HG03097 (cell line): ENCODE results near the gene BMP2.

Source experiments
- ATAC-seq: cut with Tn5 transposase; IDR thresholded peaks from one replicate; pipeline ENCODE4 v1.9.1; 2021; ENCODE audit not compliant: unreplicated experiment, low FRiP score

The BMP2 gene

DNA sequence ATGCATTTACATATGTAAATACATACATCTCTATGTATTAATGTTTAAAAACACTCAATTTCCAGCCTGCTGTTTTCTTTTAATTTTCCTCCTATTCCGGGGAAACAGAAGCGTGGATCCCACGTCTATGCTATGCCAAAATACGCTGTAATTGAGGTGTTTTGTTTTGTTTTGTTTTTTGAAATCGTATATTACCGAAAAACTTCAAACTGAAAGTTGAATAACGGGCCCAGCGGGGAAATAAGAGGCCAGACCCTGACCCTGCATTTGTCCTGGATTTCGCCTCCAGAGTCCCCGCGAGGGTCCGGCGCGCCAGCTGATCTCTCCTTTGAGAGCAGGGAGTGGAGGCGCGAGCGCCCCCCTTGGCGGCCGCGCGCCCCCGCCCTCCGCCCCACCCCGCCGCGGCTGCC is 355 bp upstream of the BMP2 start:
- no peak for ATAC-seq

DNA sequence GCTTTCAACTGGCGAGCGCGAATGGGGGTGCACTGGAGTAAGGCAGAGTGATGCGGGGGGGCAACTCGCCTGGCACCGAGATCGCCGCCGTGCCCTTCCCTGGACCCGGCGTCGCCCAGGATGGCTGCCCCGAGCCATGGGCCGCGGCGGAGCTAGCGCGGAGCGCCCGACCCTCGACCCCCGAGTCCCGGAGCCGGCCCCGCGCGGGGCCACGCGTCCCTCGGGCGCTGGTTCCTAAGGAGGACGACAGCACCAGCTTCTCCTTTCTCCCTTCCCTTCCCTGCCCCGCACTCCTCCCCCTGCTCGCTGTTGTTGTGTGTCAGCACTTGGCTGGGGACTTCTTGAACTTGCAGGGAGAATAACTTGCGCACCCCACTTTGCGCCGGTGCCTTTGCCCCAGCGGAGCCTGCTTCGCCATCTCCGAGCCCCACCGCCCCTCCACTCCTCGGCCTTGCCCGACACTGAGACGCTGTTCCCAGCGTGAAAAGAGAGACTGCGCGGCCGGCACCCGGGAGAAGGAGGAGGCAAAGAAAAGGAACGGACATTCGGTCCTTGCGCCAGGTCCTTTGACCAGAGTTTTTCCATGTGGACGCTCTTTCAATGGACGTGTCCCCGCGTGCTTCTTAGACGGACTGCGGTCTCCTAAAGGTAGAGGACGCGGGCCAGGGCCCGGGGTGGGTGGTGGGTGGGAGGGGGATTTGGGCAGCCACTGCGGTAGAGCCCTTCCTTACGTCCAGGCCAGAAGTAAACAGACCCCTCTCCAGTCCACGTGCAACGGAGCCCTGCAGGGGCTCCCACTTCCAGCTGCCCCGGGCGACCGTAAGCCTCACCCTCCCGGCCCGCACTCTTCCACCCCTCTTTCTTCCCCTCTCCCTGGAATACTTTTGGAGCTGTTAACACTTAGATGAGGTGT is 998 bp downstream of the BMP2 start:
- ATAC-seq: peak; percentile 20

DNA sequence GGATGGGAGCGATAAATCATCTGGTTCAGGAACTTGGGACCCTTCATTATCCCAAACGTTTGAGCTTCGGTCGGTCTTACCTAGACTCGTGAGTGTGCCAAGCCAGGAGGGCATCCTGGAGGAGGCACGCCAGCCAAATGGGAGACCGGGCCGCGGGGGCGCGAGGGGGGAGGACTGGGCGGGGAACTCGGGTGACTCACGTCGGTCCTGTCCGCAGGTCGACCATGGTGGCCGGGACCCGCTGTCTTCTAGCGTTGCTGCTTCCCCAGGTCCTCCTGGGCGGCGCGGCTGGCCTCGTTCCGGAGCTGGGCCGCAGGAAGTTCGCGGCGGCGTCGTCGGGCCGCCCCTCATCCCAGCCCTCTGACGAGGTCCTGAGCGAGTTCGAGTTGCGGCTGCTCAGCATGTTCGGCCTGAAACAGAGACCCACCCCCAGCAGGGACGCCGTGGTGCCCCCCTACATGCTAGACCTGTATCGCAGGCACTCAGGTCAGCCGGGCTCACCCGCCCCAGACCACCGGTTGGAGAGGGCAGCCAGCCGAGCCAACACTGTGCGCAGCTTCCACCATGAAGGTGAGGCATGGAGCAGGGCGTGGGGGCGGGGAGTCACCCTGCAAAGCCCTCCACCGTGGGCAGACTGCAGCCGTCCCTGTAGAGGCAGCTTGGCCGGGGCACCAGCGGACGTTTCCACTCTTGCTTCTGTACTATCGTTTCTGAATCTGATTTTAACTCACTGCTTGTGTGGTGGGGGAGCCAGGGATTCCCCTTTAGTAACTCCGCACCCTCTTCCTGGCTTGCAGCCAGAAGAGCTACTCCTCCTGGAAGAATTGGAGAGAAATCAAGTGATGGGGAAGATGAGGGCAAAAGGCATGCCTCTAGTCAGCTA is 2.7 kb downstream of the BMP2 start:
- ATAC-seq: no peak

DNA sequence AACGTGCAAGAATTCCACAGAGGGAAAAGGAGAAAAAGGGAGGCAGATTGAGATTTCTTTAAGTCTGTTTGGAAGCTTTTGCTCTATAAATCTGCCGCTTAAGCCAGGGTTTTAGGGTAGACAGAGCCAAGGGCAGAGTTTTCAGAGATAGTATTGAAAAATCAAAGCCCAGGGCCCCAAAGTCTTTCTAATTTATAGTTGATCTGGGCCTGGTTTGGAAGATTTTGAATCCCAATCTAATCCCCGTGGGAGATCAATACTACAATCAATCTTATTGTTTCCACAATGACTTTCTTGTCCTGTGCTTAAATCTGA is 3.3 kb downstream of the BMP2 start:
- no peak for ATAC-seq

DNA sequence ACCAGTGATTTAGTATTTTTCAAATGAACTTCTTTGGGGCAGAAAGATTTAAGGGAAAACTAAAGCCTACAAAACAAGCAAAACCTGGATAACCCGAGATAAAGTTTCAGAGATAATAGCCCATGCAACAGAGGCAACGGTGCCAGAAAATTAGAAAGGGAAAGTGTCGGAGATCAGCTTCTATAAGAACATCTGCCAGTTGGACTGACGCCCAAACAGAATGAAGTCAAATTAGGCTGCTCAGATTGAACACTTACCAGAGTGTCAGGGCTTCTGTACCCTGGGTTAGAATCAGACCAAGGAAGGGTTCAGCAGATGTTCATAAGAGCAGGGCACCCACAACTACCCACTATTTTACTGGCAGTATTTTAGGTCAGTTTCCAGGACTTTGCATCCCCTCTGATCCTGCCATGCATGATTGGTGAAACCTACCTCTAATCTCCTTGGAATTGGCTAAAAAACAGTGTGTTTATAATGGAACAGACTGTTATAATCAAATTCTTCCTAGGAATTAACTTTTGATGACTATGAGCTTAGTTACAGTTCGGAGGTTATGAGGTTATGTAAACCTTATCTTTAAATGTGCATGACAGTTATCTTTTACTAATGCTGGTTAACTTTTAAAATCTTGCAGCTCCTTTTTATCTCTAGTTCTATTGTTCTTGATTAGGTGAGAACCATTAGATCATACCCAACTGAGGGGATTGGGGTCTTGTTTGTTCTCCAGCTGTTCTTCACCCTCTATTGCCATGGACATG is 13.1 kb downstream of the BMP2 start:
- ATAC-seq: no peak

GRCh38 chr20:6783752-6784151 is 16.3 kb downstream of the BMP2 start:
- ATAC-seq: no peak

GRCh38 chr20:6784210-6784631 is 16.7 kb downstream of the BMP2 start:
- no peak for ATAC-seq

DNA sequence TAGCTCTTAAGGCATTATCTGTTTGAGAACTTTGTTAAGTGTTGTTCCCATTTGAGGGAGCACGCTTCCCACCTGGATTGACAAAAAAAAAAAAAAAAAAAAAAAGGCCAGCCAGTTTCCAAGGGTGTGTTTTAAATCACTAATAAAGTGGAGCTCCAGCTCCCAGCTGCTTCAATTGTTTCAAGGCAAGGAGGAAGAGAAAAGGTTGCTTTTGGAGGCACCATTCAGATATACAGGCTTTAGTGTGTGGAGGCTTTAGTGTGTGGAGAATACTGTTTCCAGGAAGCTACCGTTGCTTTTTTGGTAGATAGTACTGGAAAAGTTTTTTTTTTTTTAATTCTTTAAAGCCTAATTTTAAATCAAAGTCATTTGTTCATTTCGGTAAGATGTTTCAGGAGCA is 17.3 kb downstream of the BMP2 start:
- no peak for ATAC-seq

DNA sequence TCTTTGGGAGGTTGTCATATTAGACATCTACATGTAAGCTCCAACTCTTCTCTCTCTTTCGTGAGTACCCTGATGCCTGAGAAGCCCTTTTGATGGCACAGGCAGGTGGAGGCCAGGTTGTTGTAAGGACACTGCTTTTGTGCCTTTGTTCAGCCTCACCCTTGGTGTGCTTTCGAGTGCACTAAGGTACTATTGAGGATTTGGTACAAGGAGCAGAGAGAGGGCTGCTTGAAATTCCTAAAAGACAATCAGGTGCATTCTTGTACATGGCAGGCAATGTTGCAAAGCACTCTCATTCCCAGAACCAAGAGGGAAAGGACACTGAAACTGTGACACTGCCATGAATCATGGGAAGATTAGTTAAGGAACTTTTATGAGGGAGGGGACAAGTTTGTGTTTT is 19.1 kb downstream of the BMP2 start:
- no peak for ATAC-seq

DNA sequence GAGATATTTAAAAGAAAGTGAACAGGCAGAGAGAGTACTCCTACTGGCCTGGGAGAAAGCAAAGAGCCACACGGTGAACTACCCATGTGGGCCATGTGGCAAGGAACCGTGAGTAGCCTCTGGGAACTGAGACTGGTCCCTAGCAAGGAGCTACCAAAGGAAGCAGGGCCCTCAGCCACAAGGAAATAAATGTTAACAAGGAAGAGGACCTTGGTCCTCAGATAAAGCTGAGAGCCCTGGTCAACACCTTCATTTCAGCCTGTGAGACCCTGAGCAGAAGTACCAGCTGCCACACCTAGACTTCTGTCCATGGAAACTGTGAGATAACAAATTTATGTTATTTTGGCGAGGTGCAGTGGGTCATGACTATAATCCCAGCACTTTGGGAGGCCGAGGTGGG is 25.3 kb downstream of the BMP2 start:
- no peak for ATAC-seq

DNA sequence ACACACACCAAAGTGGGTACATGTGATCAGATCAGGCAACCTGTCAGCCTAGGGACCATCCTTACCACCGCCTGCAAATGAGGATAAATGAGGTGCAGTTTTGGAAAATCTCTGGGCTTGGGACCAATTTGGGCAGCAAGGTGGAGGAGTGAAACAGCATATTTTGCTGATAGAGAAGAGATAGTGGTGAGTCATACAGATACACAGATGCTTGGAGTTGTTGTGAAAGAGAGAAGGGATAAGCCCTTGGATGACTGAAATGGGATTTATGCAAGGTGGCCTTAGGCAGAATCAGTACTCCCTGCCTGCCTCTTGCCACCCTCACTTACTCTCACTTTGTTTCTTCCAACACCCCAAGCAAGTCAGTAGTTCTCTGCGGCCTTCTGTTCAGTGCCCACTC is 34.7 kb downstream of the BMP2 start:
- ATAC-seq: no peak

DNA sequence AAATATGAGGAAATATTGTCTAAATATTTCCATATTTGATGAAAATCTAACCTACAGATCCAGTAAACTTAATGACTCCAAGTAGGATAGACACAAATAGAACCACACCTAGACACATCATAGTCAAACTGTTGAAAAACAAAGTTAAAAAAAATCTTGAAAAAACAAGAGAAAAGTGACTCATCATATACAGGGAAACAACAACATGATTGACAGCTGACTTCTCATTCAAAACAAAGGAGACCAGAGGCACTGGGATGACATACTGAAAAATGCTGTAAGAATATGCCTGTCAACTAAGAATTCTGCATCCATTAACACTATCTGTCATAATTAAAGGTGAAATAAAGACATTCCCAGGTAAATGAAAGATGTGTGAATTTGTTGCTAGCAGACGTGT is 38.8 kb downstream of the BMP2 start:
- no peak for ATAC-seq

- ATAC-seq: no peak
These were observed 44.0 kb downstream of the BMP2 start for GRCh38 chr20:6811262-6812035.

GRCh38 chr20:6812530-6812929 is 45.0 kb downstream of the BMP2 start:
- ATAC-seq: no peak

- ATAC-seq: no peak
These were observed 47.5 kb downstream of the BMP2 start for GRCh38 chr20:6814945-6815344.

- no peak for ATAC-seq
These were observed 50.7 kb downstream of the BMP2 start for GRCh38 chr20:6818033-6818808.

GRCh38 chr20:6819599-6819998 is 52.1 kb downstream of the BMP2 start:
- no peak for ATAC-seq

GRCh38 chr20:6824401-6824800 is 56.9 kb downstream of the BMP2 start:
- ATAC-seq: no peak

DNA sequence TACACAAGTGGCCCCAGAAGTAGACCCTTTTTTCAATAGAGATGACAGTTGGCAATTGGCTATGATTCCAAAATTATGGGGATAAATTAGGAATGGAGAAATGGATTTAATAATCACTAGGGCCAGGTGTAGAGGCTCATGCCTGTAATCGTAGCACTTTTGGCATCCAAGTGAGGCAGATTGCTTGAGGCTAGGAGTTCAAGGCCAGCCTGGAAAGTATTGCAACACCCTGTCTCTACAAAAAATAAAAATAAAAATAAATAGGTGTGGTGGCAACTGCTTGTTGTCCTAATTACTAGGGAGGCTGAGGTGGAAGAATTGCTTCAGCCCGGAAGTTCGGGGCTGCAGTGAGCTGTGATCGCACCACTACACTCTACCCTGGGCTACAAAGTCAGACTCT is 60.0 kb downstream of the BMP2 start:
- no peak for ATAC-seq
